DOHH2 (cell line): Measurements from ENCODE around the gene UBASH3B.

ENCODE experiments used
- H3F3A ChIP-seq: fragments of 200-600 bp; sonication (generic), shearing (Covaris generic); 2 replicates; pipeline ENCODE4 v1.6.0; 2016; ENCODE audit warnings: antibody characterized with exemption, mild to moderate bottlenecking; ENCODE audit not compliant: control insufficient read depth, insufficient read depth
- H3K27ac ChIP-seq: fragments of 200-600 bp; sonication (generic); 2 replicates; pipeline ENCODE4 v1.5.1; 2014; ENCODE audit warnings: low read depth, mild to moderate bottlenecking, low read length, moderate library complexity
- H3K27me3 ChIP-seq: fragments of 200-600 bp; sonication (generic); 2 replicates; pipeline ENCODE4 v1.6.1; 2014; ENCODE audit warnings: mild to moderate bottlenecking, low read length, mixed read lengths; ENCODE audit not compliant: control insufficient read depth
- H3K36me3 ChIP-seq: fragments of 200-600 bp; sonication (generic); 2 replicates; pipeline ENCODE4 v1.6.1; 2014; ENCODE audit warnings: mild to moderate bottlenecking, low read length, moderate library complexity, mixed read lengths; ENCODE audit not compliant: control insufficient read depth
- H3K4me1 ChIP-seq: fragments of 200-600 bp; sonication (generic); 2 replicates; pipeline ENCODE4 v1.6.1; 2014; ENCODE audit warnings: mild to moderate bottlenecking, low read length, mixed read lengths; ENCODE audit not compliant: control insufficient read depth
- H3K4me2 ChIP-seq: fragments of 200-600 bp; sonication (generic); 2 replicates; pipeline ENCODE4 v1.6.0; 2014; ENCODE audit warnings: mild to moderate bottlenecking, low read length, moderate library complexity
- H3K4me3 ChIP-seq: fragments of 200-600 bp; sonication (generic); 2 replicates; pipeline ENCODE4 v1.5.1; 2014; ENCODE audit warnings: mild to moderate bottlenecking, low read length, mixed read lengths
- H3K79me2 ChIP-seq: fragments of 200-600 bp; sonication (generic); 2 replicates; pipeline ENCODE4 v1.6.1; 2014; ENCODE audit warnings: mild to moderate bottlenecking, low read length, mixed read lengths; ENCODE audit not compliant: control insufficient read depth
- H3K9me2 ChIP-seq: fragments of 200-600 bp; sonication (generic); replicated peaks from 2 replicates; pipeline ENCODE4 v1.6.1; 2014; ENCODE audit warnings: mild to moderate bottlenecking, low read length, mixed read lengths; ENCODE audit not compliant: control insufficient read depth
- H3K9me3 ChIP-seq: fragments of 200-600 bp; sonication (generic); 2 replicates; pipeline ENCODE4 v1.6.1; 2014; ENCODE audit warnings: antibody characterized with exemption, low read length, mixed read lengths; ENCODE audit not compliant: control insufficient read depth, insufficient read depth
- H4K20me1 ChIP-seq: fragments of 200-600 bp; sonication (generic); 2 replicates; pipeline ENCODE4 v1.6.0; 2014; ENCODE audit warnings: low read depth, mild to moderate bottlenecking, antibody characterized with exemption, low read length, moderate library complexity; ENCODE audit not compliant: control insufficient read depth, insufficient read depth
- EZH2phosphoT487 ChIP-seq: fragments of 200-600 bp; sonication (generic); IDR thresholded peaks from 2 replicates; pipeline ENCODE4 v1.6.1; 2017; ENCODE audit warnings: borderline replicate concordance, mild to moderate bottlenecking, antibody characterized with exemption, low read length, moderate library complexity, mixed read lengths
- TF ChIP-seq, protein P1 (sequence below): fragments of 200-600 bp; sonication (generic); IDR thresholded peaks from one replicate; pipeline ENCODE4 v1.5.1; 2014; ENCODE audit warnings: antibody characterized with exemption, mild to moderate bottlenecking, low read depth, low read length; ENCODE audit not compliant: poor library complexity, severe bottlenecking

UBASH3B gene

DNA sequence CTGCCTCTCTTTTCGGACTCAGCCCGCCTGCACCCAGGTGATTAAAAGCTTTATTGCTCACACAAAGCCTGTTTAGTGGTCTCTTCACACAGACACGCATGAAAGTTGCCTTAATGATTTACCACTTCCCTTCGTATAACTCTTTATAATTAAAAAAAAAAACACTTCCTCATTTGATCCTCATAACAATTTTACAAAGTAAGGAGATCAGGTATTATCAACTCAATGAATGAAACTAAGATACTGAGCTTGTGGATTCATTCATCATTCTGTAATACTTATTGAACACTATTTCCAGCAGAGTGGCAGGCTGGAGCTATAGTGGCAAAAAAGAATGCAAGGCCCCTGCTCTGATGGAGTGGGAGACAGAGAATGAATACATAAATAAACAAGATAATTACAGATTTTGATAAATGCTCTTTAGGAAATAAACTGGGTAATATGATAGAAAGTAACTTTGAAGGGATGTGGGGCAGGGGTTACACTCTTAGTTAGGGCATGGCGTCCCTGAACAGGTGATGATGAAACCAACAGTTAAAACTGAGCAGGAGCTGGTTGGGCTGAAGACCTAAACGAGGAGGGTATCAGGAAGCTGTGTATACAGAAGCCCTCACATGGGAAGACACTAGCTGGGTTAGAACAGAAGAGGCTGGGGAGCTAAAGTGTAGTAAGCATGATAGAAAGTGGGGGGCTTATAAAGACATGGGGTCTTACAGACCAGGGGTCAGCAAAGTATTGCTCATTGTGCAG is 177.4 kb downstream of the UBASH3B start:
- Histone ChIP-seq H3K27ac (no peak overlapping the region), H3K4me2 (no peak overlapping the region), H3K9me3 (no peaks in the 10 kb centered on the region), H3K9me2 (no peaks in the 10 kb centered on the region), H4K20me1 (no peaks in the 10 kb centered on the region), H3F3A (no peaks in the 10 kb centered on the region), H3K79me2 (no peaks in the 10 kb centered on the region), H3K4me3 (no peak overlapping the region), H3K36me3 (no peaks in the 10 kb centered on the region), H3K27me3 (peaks cover 6% of the 10 kb centered on the region), H3K4me1 (no peaks in the 10 kb centered on the region)
- TF ChIP-seq, protein P1, sequence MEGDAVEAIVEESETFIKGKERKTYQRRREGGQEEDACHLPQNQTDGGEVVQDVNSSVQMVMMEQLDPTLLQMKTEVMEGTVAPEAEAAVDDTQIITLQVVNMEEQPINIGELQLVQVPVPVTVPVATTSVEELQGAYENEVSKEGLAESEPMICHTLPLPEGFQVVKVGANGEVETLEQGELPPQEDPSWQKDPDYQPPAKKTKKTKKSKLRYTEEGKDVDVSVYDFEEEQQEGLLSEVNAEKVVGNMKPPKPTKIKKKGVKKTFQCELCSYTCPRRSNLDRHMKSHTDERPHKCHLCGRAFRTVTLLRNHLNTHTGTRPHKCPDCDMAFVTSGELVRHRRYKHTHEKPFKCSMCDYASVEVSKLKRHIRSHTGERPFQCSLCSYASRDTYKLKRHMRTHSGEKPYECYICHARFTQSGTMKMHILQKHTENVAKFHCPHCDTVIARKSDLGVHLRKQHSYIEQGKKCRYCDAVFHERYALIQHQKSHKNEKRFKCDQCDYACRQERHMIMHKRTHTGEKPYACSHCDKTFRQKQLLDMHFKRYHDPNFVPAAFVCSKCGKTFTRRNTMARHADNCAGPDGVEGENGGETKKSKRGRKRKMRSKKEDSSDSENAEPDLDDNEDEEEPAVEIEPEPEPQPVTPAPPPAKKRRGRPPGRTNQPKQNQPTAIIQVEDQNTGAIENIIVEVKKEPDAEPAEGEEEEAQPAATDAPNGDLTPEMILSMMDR: no peak
- no peak for TF ChIP-seq EZH2phosphoT487

DNA sequence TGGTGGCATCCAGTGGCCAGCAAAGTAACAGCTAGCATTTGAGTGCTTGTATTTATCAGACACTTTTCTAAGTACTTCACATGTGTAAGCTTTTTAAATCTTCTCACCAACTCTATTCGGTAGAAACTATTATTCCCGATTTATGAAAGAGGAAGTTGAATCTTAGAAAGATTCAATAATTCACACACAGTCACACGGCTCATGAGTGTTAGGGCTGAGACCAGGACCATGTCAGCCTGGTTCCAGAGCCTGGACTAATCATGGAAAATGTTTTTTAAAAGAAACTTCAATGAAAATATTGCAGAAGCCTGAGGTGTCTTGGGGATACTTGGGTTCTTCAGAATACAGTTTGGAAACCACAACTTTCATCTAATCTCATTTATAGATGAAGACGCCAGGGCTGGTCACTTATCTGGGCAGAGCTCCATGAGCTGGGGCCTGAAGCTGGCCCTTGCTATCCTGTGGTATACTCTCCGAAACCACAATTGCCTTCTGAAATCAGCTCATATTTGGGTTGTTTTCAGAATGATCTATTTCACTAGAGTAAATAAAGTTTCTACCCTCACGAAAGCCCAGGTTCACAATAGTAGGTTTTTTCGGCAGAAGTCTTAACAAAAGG is 178.4 kb downstream of the UBASH3B start:
- H3K4me2 ChIP-seq: no peak overlapping the region
- H3F3A ChIP-seq: no peaks in the 10 kb centered on the region
- H3K27ac ChIP-seq: no peak overlapping the region
- no peaks in the 10 kb centered on the region for H3K9me3 ChIP-seq
- no peaks in the 10 kb centered on the region for H4K20me1 ChIP-seq
- no peak overlapping the region for H3K4me3 ChIP-seq
- TF ChIP-seq EZH2phosphoT487: no peak
- TF ChIP-seq, protein P1: no peak
- H3K9me2 ChIP-seq: no peaks in the 10 kb centered on the region
- peaks cover 6% of the 10 kb centered on the region for H3K27me3 ChIP-seq
- no peaks in the 10 kb centered on the region for H3K4me1 ChIP-seq
- H3K79me2 ChIP-seq: no peaks in the 10 kb centered on the region
- H3K36me3 ChIP-seq: no peaks in the 10 kb centered on the region

DNA sequence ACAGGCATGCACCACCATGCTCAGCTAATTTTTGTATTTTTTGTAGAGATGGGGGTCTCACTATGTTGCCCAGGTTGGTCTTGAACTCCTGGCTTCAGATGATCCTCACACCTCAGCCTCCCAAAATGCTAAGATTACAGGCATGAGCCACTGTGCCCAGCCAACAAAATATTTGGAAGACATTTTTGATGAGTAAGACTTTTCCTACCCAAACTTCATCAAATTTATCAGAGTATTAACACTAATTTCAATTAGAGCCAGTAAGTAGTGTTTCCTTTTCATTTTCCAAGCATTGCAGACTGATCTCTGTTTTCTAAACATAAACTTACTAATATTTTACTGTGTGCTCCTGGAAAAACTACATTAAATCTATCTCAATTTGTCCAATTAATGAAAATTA is 181.4 kb downstream of the UBASH3B start:
- Histone ChIP-seq H3K79me2 (no peaks in the 10 kb centered on the region), H3K27ac (no peak overlapping the region), H3K27me3 (peaks cover 6% of the 10 kb centered on the region), H3K4me2 (no peak overlapping the region), H3K4me3 (no peak overlapping the region), H4K20me1 (no peaks in the 10 kb centered on the region), H3K9me2 (no peaks in the 10 kb centered on the region), H3K4me1 (no peaks in the 10 kb centered on the region), H3K9me3 (no peaks in the 10 kb centered on the region), H3F3A (no peaks in the 10 kb centered on the region), H3K36me3 (no peaks in the 10 kb centered on the region)
- no peak for TF ChIP-seq EZH2phosphoT487
- TF ChIP-seq, protein P1: no peak
